H1 (cell line): ENCODE data around the gene IGFBP4. TPM values are rescaled to one million over a fixed set of nuclear protein-coding genes. Genes with fewer than 3 reads are reported as not detected.

Experiments used
- EZH2 ChIP-seq: fragments of 200-600 bp; sonication (generic); IDR thresholded peaks from 2 replicates; pipeline ENCODE4 v1.7.1; 2012; ENCODE audit warnings: low read depth, mild to moderate bottlenecking, moderate library complexity, low read length, inconsistent platforms; ENCODE audit not compliant: severe bottlenecking
- POU5F1 ChIP-seq: IDR thresholded peaks from 2 replicates; pipeline ENCODE4 v1.6.1; 2011; ENCODE audit warnings: low read depth, mild to moderate bottlenecking, low read length, moderate library complexity
- SAP30 ChIP-seq: fragments of 300-600 bp; sonication (generic); IDR thresholded peaks from 2 replicates; pipeline ENCODE4 v1.7.1; 2012; ENCODE audit warnings: low read length, moderate library complexity, mild to moderate bottlenecking, inconsistent platforms; ENCODE audit not compliant: insufficient read depth, insufficient replicate concordance
- SP2 ChIP-seq: IDR thresholded peaks from 2 replicates; pipeline ENCODE4 v1.6.1; 2012; ENCODE audit warnings: mild to moderate bottlenecking, low read length, inconsistent platforms
- SRF ChIP-seq: IDR thresholded peaks from 2 replicates; pipeline ENCODE4 v1.6.1; 2011; ENCODE audit warnings: mild to moderate bottlenecking, low read depth, low read length, moderate library complexity
- polyA plus RNA-seq, 7 experiments: library from polyadenylated mRNA; depleted of rRNA in 3 of 7; stranded (reverse) in 5 of 7; unstranded in 2 of 7; fragments of >200 nt in 5 of 7; fragments of 200-250 nt in 2 of 7; gene quantifications; 1 replicate in 5 of 7; 2 replicates in 1 of 7; 4 replicates in 1 of 7; pipeline versions ENCODE4 v1.2.1 to v1.2.3, GENCODE V29; 2011 to 2013; ENCODE audit warnings: missing spikeins in 2 of 7, mixed read lengths in 2 of 7
- total RNA-seq: library from RNA; stranded (reverse); fragmentation: NEBNext Ultra II Directional; extraction: Animal tissue kit (Norgen Biotek cat#: 25700); gene quantifications from 2 replicates; pipeline ENCODE4 v1.2.1, GENCODE V29; 2021

IGFBP4 gene
- total and polyA plus RNA-seq, 2 of the 8 experiments (the other 6 are each of a cell fraction or from before 2014, with no cell fraction given): 85.5 to 105 TPM

DNA sequence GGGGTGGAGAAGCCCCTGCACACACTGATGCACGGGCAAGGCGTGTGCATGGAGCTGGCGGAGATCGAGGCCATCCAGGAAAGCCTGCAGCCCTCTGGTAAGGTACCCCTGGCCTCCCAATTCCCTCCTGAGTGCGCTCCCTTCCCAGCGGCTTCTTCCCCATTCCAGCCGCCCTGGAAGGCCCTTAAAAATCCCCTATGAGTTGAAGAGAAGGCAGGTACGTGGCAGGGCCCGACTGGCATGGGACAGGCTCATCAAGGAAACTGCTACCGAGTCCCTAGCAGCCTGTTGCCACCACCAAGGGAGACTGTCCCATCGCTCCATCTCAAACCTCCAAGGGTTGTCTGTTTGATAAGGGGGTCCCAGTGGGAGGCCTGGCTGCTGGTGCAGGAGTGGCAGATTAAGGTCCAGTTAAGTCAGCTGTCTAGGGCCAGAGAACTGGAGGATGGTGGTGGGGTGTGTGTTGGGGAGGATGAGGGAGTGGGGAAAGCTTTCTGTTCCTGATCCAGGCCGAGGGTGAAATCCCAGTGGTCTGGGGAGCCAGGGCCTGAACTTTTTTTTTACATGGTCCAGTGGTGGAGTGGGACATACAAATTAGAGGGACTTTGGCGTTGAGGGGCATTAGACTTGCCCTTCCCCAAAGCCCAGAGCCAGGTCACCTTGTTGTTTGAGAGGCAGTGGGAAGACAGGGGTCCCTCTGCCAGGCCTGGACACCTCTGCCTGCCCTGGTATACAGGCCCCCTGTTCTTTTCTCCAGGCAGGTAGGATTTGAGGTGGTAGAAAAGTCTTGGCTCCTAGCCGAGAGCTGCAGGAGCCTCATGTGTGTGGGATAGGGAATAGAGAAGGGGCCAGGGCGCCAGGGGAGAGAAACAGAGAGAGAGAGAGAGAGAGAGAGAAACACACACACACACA lies 994 bp downstream of the IGFBP4 start (continued):
- TF ChIP-seq SAP30: no peak
- no peak for TF ChIP-seq SP2
- TF ChIP-seq POU5F1: no peak
- no peak for TF ChIP-seq EZH2
- TF ChIP-seq SRF: no peak
